ENCODE measurements around the gene WNT16.

DNA sequence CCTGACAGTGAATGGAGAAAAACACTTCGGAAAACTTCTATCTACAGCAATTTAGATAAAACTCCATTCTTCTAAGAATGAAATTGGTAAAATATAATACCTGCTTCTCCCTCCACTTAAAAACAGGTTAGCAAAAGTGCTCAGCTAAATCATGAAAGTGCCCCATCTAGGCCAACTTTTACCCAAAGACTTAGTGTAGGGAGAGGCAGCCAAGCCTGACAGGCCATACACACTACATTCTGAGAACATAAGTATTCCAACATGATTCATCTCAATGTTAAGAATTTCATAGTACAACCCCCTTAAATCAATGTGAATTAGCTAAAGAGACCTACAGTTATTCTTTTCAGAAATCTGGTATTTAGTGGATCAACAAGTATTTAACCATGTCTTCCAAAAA is 60.1 kb downstream of the WNT16 start:
- TF ChIP-seq, protein P1, sequence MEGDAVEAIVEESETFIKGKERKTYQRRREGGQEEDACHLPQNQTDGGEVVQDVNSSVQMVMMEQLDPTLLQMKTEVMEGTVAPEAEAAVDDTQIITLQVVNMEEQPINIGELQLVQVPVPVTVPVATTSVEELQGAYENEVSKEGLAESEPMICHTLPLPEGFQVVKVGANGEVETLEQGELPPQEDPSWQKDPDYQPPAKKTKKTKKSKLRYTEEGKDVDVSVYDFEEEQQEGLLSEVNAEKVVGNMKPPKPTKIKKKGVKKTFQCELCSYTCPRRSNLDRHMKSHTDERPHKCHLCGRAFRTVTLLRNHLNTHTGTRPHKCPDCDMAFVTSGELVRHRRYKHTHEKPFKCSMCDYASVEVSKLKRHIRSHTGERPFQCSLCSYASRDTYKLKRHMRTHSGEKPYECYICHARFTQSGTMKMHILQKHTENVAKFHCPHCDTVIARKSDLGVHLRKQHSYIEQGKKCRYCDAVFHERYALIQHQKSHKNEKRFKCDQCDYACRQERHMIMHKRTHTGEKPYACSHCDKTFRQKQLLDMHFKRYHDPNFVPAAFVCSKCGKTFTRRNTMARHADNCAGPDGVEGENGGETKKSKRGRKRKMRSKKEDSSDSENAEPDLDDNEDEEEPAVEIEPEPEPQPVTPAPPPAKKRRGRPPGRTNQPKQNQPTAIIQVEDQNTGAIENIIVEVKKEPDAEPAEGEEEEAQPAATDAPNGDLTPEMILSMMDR (IDR thresholded peaks at IDR 0.05), result no peak
- TF ChIP-seq POLR2A (IDR thresholded peaks at IDR 0.05), result no peak

Data from adrenal gland (tissue), 5 donors.